CD4-positive, CD25-positive, alpha-beta regulatory T cell (primary cell): ENCODE data around the gene INO80D. TPM values are rescaled to one million over a fixed set of nuclear protein-coding genes. Genes with fewer than 3 reads are reported as not detected.
A peak's percentile ranks its signal among the peaks of the same experiment; 100 is the strongest.

Experiments used
- ATAC-seq, 2 donors: fragments of 150-1000 bp; cut with Tn5 transposase; one replicate each; pipeline ENCODE4 v1.10.0; 2021; ENCODE audit warnings: low read depth in 2 of 2, moderate number of reproducible peaks in 2 of 2, moderate library complexity in 1 of 2
- DNase-seq, 3 donors: peaks; one replicate each; pipeline versions ENCODE4 v3.0.0 to v3.0.0-alpha.2; 2012 to 2022; ENCODE audit warnings: mixed read lengths in 1 of 3
- H3K27ac ChIP-seq: one replicate; pipeline ENCODE4 v1.7.0; 2013; ENCODE audit warnings: mild to moderate bottlenecking, low read length; ENCODE audit not compliant: insufficient read depth, poor library complexity, severe bottlenecking
- H3K27me3 ChIP-seq: one replicate; pipeline ENCODE4 v1.7.0; 2013; ENCODE audit warnings: low read length; ENCODE audit not compliant: control insufficient read depth, insufficient read depth
- H3K36me3 ChIP-seq: one replicate; pipeline ENCODE4 v1.7.0; 2013; ENCODE audit warnings: mild to moderate bottlenecking, low read length, moderate library complexity; ENCODE audit not compliant: control insufficient read depth, insufficient read depth
- H3K4me1 ChIP-seq: 2 replicates; pipeline ENCODE4 v1.7.0; 2013; ENCODE audit warnings: mild to moderate bottlenecking, low read length; ENCODE audit not compliant: insufficient read depth, control insufficient read depth, poor library complexity, severe bottlenecking
- H3K4me3 ChIP-seq: one replicate; pipeline ENCODE4 v1.7.0; 2013; ENCODE audit warnings: low read depth, mild to moderate bottlenecking, low read length, moderate library complexity
- H3K9me3 ChIP-seq, 2 experiments: 1 replicate in 1 of 2; 2 replicates in 1 of 2; pipeline ENCODE4 v1.7.0; 2013; ENCODE audit warnings: low read length in 2 of 2, mild to moderate bottlenecking in 1 of 2, moderate library complexity in 1 of 2; ENCODE audit not compliant: control insufficient read depth in 2 of 2
- H3K27ac Mint-ChIP-seq, 3 donors: one replicate each; pipeline ENCODE4 v1.8.0; 2020 to 2022; ENCODE audit warnings: mild to moderate bottlenecking in 3 of 3, mixed read lengths in 3 of 3, moderate library complexity in 2 of 3
- H3K27me3 Mint-ChIP-seq: one replicate; pipeline ENCODE4 v1.8.0; 2022; ENCODE audit warnings: mild to moderate bottlenecking, mixed read lengths
- H3K36me3 Mint-ChIP-seq: one replicate; pipeline ENCODE4 v1.8.0; 2020; ENCODE audit warnings: mixed read lengths
- H3K4me1 Mint-ChIP-seq, 4 donors: one replicate each; pipeline ENCODE4 v1.8.0; 2020 to 2022; ENCODE audit warnings: mixed read lengths in 4 of 4, mild to moderate bottlenecking in 1 of 4
- H3K4me3 Mint-ChIP-seq, 4 donors: one replicate each; pipeline ENCODE4 v1.8.0; 2020 to 2022; ENCODE audit warnings: mild to moderate bottlenecking in 4 of 4, mixed read lengths in 4 of 4, moderate library complexity in 3 of 4
- H3K9me3 Mint-ChIP-seq, 7 donors: one replicate each; pipeline ENCODE4 v1.8.0; 2020 to 2022; ENCODE audit warnings: mixed read lengths in 7 of 7, mild to moderate bottlenecking in 3 of 7, moderate library complexity in 2 of 7
- polyA plus RNA-seq, 4 donors: library from polyadenylated mRNA; unstranded; fragments of 300-500 nt; fragmentation: Illumina TruSeq; gene quantifications; one replicate each; pipeline ENCODE4 v1.2.3, GENCODE V29; 2021
- total RNA-seq: library from RNA; stranded (reverse); gene quantifications from one replicate; pipeline ENCODE4 v1.2.3, GENCODE V29; 2022

The INO80D gene
- total and polyA plus RNA-seq, 5 donors from 2014 or later: 6.7 to 59.1 (median 8.6) TPM

DNA sequence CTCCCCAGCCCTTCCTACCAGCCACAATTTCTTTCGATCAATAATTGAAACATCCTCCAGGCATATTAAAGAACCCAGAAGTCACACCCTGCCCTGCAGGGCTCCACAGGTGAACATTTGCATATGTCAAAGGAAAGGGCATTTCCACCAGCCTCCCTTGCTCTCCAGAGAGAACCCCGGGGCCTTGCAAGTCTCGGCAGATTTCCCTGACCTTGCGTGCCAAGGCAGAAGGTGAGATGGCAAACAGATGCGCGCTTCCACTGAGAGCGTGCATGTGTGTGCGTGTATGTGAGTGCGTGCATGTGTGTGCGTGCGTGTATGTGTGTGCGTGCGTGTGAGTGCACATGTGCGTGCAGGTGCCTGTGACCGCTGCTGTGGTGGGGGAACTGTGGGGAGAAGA, 120.3 kb downstream of the INO80D start:
- H3K4me1 ChIP-seq: no peaks in the 10 kb centered on the region
- no peak for ATAC-seq
- Mint-ChIP-seq H3K4me3 (no peak overlapping the region), H3K36me3 (no peaks in the 10 kb centered on the region), H3K9me3 (peaks cover 0 to 2% (median 0%) of the 10 kb centered on the region in 7 donors), H3K27me3 (peaks cover 32% of the 10 kb centered on the region), H3K4me1 (no peaks in the 10 kb centered on the region), H3K27ac (no peak overlapping the region)
- no peaks in the 10 kb centered on the region for H3K9me3 ChIP-seq
- no peak overlapping the region for H3K4me3 ChIP-seq
- no peaks in the 10 kb centered on the region for H3K27me3 ChIP-seq
- H3K36me3 ChIP-seq: no peaks in the 10 kb centered on the region
- no peak for DNase-seq
- H3K27ac ChIP-seq: no peak overlapping the region

DNA sequence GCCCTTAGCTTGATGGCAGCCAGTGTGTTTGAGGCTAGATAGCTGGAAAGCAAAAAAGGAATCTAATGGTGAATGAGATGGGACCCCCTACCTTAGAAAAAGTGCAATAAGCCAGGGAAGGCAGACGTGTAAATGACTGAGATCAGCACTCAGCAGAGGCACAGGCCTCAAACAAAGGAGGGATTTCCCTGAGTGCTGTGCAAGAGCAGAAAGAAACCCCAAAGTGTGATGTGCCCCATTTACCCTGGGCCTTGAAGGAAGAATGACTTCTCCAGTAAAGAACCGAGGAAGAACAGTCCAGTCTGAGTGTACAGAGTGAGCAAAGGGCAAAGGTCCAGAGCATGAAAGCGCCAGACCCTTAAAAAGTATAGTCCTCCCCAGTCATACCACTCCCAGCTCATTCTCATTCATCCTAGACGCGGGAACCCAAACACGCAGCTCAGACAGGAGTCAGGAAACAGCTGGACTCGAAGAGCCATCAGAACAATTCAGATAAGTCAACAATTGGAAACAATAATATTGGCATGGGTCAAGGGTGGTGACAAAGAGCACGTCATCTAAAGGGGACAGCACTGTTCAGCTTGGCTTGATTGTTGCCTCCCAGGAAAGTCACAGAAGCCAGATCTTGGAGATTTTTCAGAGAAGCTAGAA, 121.7 kb downstream of the INO80D start:
- H3K4me3 Mint-ChIP-seq: no peak overlapping the region
- H3K36me3 Mint-ChIP-seq: no peaks in the 10 kb centered on the region
- Histone ChIP-seq H3K27ac (no peak overlapping the region), H3K36me3 (no peaks in the 10 kb centered on the region), H3K27me3 (no peaks in the 10 kb centered on the region), H3K4me1 (no peaks in the 10 kb centered on the region), H3K9me3 (no peaks in the 10 kb centered on the region), H3K4me3 (no peak overlapping the region)
- peaks cover 0 to 2% (median 0%) of the 10 kb centered on the region in 7 donors for H3K9me3 Mint-ChIP-seq
- DNase-seq (no peak), ATAC-seq (no peak)
- no peaks in the 10 kb centered on the region for H3K4me1 Mint-ChIP-seq
- no peak overlapping the region for H3K27ac Mint-ChIP-seq
- H3K27me3 Mint-ChIP-seq: peaks cover 24% of the 10 kb centered on the region

DNA sequence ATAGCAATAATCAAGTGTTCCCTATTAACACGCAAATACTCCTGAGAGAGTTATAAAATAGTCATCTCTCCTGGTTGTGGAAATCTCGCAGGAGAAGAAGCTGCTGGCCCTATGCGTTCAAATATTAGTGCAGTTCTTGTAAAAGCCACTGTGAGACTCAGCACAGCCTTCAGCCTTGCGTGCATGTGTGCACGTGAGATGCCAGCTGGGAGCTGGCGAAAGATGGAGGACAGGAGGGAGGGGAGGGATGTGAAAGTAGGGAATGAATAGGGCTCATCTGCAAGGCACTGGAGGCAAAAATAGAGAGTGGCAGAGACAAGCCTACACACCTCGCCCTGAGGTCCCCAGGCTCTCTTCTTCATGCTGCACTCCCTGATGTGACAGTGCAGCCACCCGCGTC, 126.5 kb downstream of the INO80D start:
- DNase-seq (no peak), ATAC-seq (no peak)
- H3K4me1 ChIP-seq: no peaks in the 10 kb centered on the region
- H3K4me3 Mint-ChIP-seq: no peak overlapping the region
- H3K27me3 Mint-ChIP-seq: peaks cover 14% of the 10 kb centered on the region
- no peaks in the 10 kb centered on the region for H3K4me1 Mint-ChIP-seq
- H3K27ac ChIP-seq: no peak overlapping the region
- no peaks in the 10 kb centered on the region for H3K9me3 Mint-ChIP-seq
- H3K27ac Mint-ChIP-seq: no peak overlapping the region
- H3K9me3 ChIP-seq: no peaks in the 10 kb centered on the region
- no peaks in the 10 kb centered on the region for H3K27me3 ChIP-seq
- no peaks in the 10 kb centered on the region for H3K36me3 Mint-ChIP-seq
- H3K36me3 ChIP-seq: no peaks in the 10 kb centered on the region
- H3K4me3 ChIP-seq: no peak overlapping the region

DNA sequence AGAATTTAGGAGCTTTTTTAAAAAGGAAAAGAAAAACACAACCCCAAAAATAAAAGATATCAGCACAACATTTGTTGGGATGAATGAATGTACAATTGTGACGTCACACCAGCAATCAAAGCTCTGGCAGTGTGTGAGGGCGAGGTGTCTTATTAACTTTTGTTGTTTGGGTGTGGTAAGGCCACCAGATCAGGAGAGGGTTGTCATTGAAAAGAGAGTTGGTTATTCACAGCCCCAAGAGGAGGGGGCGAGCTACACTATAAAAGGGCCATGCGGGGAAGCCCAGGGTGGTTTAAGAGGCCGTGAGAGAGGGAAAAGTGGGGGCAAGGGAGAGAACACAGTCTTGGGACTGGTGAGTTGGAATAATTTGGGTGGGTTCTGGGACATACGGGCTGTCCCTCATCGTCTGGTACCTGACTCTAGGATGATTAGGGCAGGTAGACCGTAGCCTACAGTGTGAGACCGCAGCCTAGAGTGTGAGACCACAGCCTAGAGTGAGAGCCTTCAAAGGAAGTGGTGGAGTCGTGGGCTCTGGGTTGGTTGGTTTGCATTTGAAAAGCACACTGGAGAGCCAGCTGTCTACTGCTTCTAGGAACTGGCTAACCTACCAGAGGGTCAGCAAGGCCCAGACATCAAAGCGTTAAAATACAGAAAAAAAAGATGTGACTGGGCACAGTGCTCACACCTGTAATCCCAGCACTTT, 128.4 kb downstream of the INO80D start:
- H3K4me1 ChIP-seq: no peaks in the 10 kb centered on the region
- H3K4me1 Mint-ChIP-seq: no peaks in the 10 kb centered on the region
- H3K9me3 Mint-ChIP-seq: peaks cover 0 to 4% (median 0%) of the 10 kb centered on the region in 7 donors
- ATAC-seq (no peak), DNase-seq (no peak)
- peaks cover 10% of the 10 kb centered on the region for H3K27me3 Mint-ChIP-seq
- no peak overlapping the region for H3K27ac ChIP-seq
- H3K36me3 ChIP-seq: no peaks in the 10 kb centered on the region
- H3K27me3 ChIP-seq: no peaks in the 10 kb centered on the region
- no peaks in the 10 kb centered on the region for H3K36me3 Mint-ChIP-seq
- no peaks in the 10 kb centered on the region for H3K9me3 ChIP-seq
- H3K4me3 ChIP-seq: no peak overlapping the region
- no peak overlapping the region for H3K4me3 Mint-ChIP-seq
- no peak overlapping the region for H3K27ac Mint-ChIP-seq

GRCh38 chr2:205954707-205955106, 131.3 kb downstream of the INO80D start:
- ATAC-seq (no peak), DNase-seq (no peak)
- Mint-ChIP-seq H3K27me3 (peaks cover 12% of the 10 kb centered on the region), H3K36me3 (no peaks in the 10 kb centered on the region), H3K4me1 (no peaks in the 10 kb centered on the region), H3K4me3 (no peak overlapping the region), H3K9me3 (peaks cover 0 to 11% (median 0%) of the 10 kb centered on the region in 7 donors), H3K27ac (no peak overlapping the region)
- H3K27me3 ChIP-seq: no peaks in the 10 kb centered on the region
- H3K9me3 ChIP-seq: peaks cover 0 to 2% of the 10 kb centered on the region in 2 experiments
- no peaks in the 10 kb centered on the region for H3K36me3 ChIP-seq
- no peak overlapping the region for H3K4me3 ChIP-seq
- H3K27ac ChIP-seq: no peak overlapping the region
- H3K4me1 ChIP-seq: no peaks in the 10 kb centered on the region

GRCh38 chr2:205952282-205952681, 133.7 kb downstream of the INO80D start:
- no peak for DNase-seq
- peaks cover 0 to 11% (median 0%) of the 10 kb centered on the region in 7 donors for H3K9me3 Mint-ChIP-seq
- Histone ChIP-seq H3K27ac (no peak overlapping the region), H3K4me1 (no peaks in the 10 kb centered on the region), H3K9me3 (peaks cover 0 to 2% of the 10 kb centered on the region in 2 experiments), H3K36me3 (no peaks in the 10 kb centered on the region), H3K4me3 (no peak overlapping the region), H3K27me3 (no peaks in the 10 kb centered on the region)
- ATAC-seq: no peak
- peak overlapping the region in 1 of 3 donors; percentile 17 for H3K27ac Mint-ChIP-seq
- H3K27me3 Mint-ChIP-seq: peaks cover 20% of the 10 kb centered on the region
- H3K36me3 Mint-ChIP-seq: no peaks in the 10 kb centered on the region
- no peak overlapping the region for H3K4me3 Mint-ChIP-seq
- H3K4me1 Mint-ChIP-seq: peaks cover 0 to 8% (median 2%) of the 10 kb centered on the region in 4 donors

DNA sequence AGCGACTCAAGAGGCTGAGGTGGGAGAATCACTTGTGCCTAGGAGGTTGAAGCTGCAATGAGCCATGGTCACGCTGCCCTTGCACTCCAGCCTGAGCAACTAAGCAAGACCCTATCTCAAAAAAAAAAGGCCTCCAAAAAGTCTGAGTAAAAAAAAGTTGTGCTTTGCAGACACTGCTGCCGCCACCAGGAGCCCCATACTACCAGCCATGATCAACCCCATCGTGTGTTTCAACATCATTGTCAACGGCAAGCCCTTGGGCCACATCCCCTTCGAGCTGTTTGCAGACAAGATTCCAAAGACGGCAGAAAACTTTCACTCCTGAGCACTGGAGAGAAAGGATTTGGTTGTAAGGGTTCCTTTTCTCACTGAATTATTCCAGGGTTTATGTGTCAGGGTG, 137.1 kb downstream of the INO80D start:
- no peak for ATAC-seq
- no peak for DNase-seq
- Histone ChIP-seq H3K27ac (no peak overlapping the region), H3K4me3 (no peak overlapping the region), H3K27me3 (no peaks in the 10 kb centered on the region), H3K9me3 (peaks cover 0 to 2% of the 10 kb centered on the region in 2 experiments), H3K4me1 (no peaks in the 10 kb centered on the region), H3K36me3 (no peaks in the 10 kb centered on the region)
- peaks cover 0 to 8% (median 2%) of the 10 kb centered on the region in 4 donors for H3K4me1 Mint-ChIP-seq
- H3K27ac Mint-ChIP-seq: no peak overlapping the region
- H3K36me3 Mint-ChIP-seq: no peaks in the 10 kb centered on the region
- H3K9me3 Mint-ChIP-seq: peaks cover 0 to 11% (median 0%) of the 10 kb centered on the region in 7 donors
- no peak overlapping the region for H3K4me3 Mint-ChIP-seq
- peaks cover 24% of the 10 kb centered on the region for H3K27me3 Mint-ChIP-seq

GRCh38 chr2:205948496-205948837, 137.5 kb downstream of the INO80D start:
- Mint-ChIP-seq H3K27ac (peak overlapping the region in 1 of 3 donors; percentile 2), H3K4me1 (peaks cover 0 to 8% (median 2%) of the 10 kb centered on the region in 4 donors), H3K9me3 (peaks cover 0 to 11% (median 0%) of the 10 kb centered on the region in 7 donors), H3K4me3 (no peak overlapping the region), H3K36me3 (no peaks in the 10 kb centered on the region), H3K27me3 (peaks cover 24% of the 10 kb centered on the region)
- no peak for DNase-seq
- ATAC-seq: no peak
- H3K9me3 ChIP-seq: peaks cover 0 to 2% of the 10 kb centered on the region in 2 experiments
- H3K27me3 ChIP-seq: no peaks in the 10 kb centered on the region
- H3K4me3 ChIP-seq: no peak overlapping the region
- no peaks in the 10 kb centered on the region for H3K4me1 ChIP-seq
- H3K27ac ChIP-seq: no peak overlapping the region
- no peaks in the 10 kb centered on the region for H3K36me3 ChIP-seq
